ENCODE results near the gene TMEM108.

The TMEM108 gene

GRCh38 chr3:133121450-133121849, 83.3 kb downstream of the TMEM108 start:
- H3K36me3 ChIP-seq = no peaks in the 10 kb centered on the region
- no peaks in the 10 kb centered on the region for H3K27me3 ChIP-seq
- no peak overlapping the region for H3K27ac ChIP-seq
- no peak for DNase-seq
- TF ChIP-seq CTCF (IDR thresholded peaks at IDR 0.05) = no peak
- H3K9me3 ChIP-seq = no peaks in the 10 kb centered on the region
- intact Hi-C loops (cut with DNase I; ENCODE audit: low total_unique reads) = no loop called here
- peaks cover 0 to 6% (median 3%) of the 10 kb centered on the region in 4 donors for H3K4me1 ChIP-seq
- no peak overlapping the region for H3K4me3 ChIP-seq

- TF ChIP-seq CTCF (IDR thresholded peaks at IDR 0.05) = no peak
- DNase-seq = no peak
- intact Hi-C loops (cut with DNase I; ENCODE audit: low total_unique reads) = no loop called here
- Histone ChIP-seq H3K9me3 (no peaks in the 10 kb centered on the region), H3K36me3 (no peaks in the 10 kb centered on the region), H3K27ac (no peak overlapping the region), H3K4me3 (no peak overlapping the region), H3K4me1 (peaks cover 0 to 6% (median 3%) of the 10 kb centered on the region in 4 donors), H3K27me3 (no peaks in the 10 kb centered on the region)
These were observed 85.4 kb downstream of the TMEM108 start for GRCh38 chr3:133123636-133124035.

- no peaks in the 10 kb centered on the region for H3K27me3 ChIP-seq
- H3K27ac ChIP-seq = no peak overlapping the region
- no peak for TF ChIP-seq CTCF (IDR thresholded peaks at IDR 0.05)
- H3K4me3 ChIP-seq = no peak overlapping the region
- H3K4me1 ChIP-seq = peaks cover 0 to 6% (median 3%) of the 10 kb centered on the region in 4 donors
- intact Hi-C loops (cut with DNase I; ENCODE audit: low total_unique reads) = no loop called here
- no peaks in the 10 kb centered on the region for H3K36me3 ChIP-seq
- no peak for DNase-seq
- H3K9me3 ChIP-seq = no peaks in the 10 kb centered on the region
These were observed 86.3 kb downstream of the TMEM108 start for GRCh38 chr3:133124511-133124910.

GRCh38 chr3:133125171-133125570, 87.0 kb downstream of the TMEM108 start:
- H3K4me3 ChIP-seq = no peak overlapping the region
- H3K4me1 ChIP-seq = peaks cover 0 to 6% (median 3%) of the 10 kb centered on the region in 4 donors
- DNase-seq = no peak
- no peak for TF ChIP-seq CTCF (IDR thresholded peaks at IDR 0.05)
- no peak overlapping the region for H3K27ac ChIP-seq
- intact Hi-C loops (cut with DNase I; ENCODE audit: low total_unique reads) = no loop called here
- H3K36me3 ChIP-seq = no peaks in the 10 kb centered on the region
- H3K27me3 ChIP-seq = no peaks in the 10 kb centered on the region
- H3K9me3 ChIP-seq = no peaks in the 10 kb centered on the region

GRCh38 chr3:133125802-133126201, 87.6 kb downstream of the TMEM108 start:
- Histone ChIP-seq H3K9me3 (no peaks in the 10 kb centered on the region), H3K27me3 (no peaks in the 10 kb centered on the region), H3K4me1 (peaks cover 0 to 6% (median 3%) of the 10 kb centered on the region in 4 donors), H3K27ac (no peak overlapping the region), H3K4me3 (no peak overlapping the region), H3K36me3 (no peaks in the 10 kb centered on the region)
- DNase-seq = no peak
- TF ChIP-seq CTCF (IDR thresholded peaks at IDR 0.05) = no peak
- intact Hi-C loops (cut with DNase I; ENCODE audit: low total_unique reads) = no loop called here

- Histone ChIP-seq H3K36me3 (no peaks in the 10 kb centered on the region), H3K27ac (no peak overlapping the region), H3K4me1 (peaks cover 0 to 6% (median 3%) of the 10 kb centered on the region in 4 donors), H3K4me3 (no peak overlapping the region), H3K9me3 (no peaks in the 10 kb centered on the region), H3K27me3 (no peaks in the 10 kb centered on the region)
- DNase-seq = no peak
- TF ChIP-seq CTCF (IDR thresholded peaks at IDR 0.05) = no peak
- intact Hi-C loops (cut with DNase I; ENCODE audit: low total_unique reads) = no loop called here
These were observed 89.2 kb downstream of the TMEM108 start for GRCh38 chr3:133127381-133127780.

Measured in tibial artery (tissue), 4 donors.